Activated T-helper 1 cell treated with Interleukin-2 at 50 U/mL for 16 hours (primary cell): ENCODE data around the gene THOP1.

Experiments
- DNase-seq: peaks from one replicate; pipeline ENCODE4 v3.0.0-alpha.2; 2020; ENCODE audit warnings: low read depth

The THOP1 gene

GRCh38 chr19:2804156-2805004, 19.1 kb downstream of the THOP1 start:
- DNase-seq: no peak

GRCh38 chr19:2805261-2805900, 20.1 kb downstream of the THOP1 start:
- no peak for DNase-seq

- no peak for DNase-seq
These were observed 20.8 kb downstream of the THOP1 start for GRCh38 chr19:2805991-2806649.

- DNase-seq: no peak
These were observed 21.6 kb downstream of the THOP1 start for GRCh38 chr19:2806736-2807378.

- no peak for DNase-seq
These were observed 22.3 kb downstream of the THOP1 start for GRCh38 chr19:2807379-2808128.

- no peak for DNase-seq
These were observed 23.0 kb downstream of the THOP1 start for GRCh38 chr19:2808129-2808941.

- DNase-seq: no peak
These were observed 24.3 kb downstream of the THOP1 start for GRCh38 chr19:2809387-2810140.

GRCh38 chr19:2810141-2811091, 25.1 kb downstream of the THOP1 start:
- no peak for DNase-seq

- no peak for DNase-seq
These were observed 26.0 kb downstream of the THOP1 start for GRCh38 chr19:2811221-2811722.

GRCh38 chr19:2811735-2812413, 26.6 kb downstream of the THOP1 start:
- no peak for DNase-seq

GRCh38 chr19:2812414-2813234, 27.3 kb downstream of the THOP1 start:
- no peak for DNase-seq

GRCh38 chr19:2813235-2814160, 28.2 kb downstream of the THOP1 start:
- no peak for DNase-seq

GRCh38 chr19:2814426-2814825, 29.1 kb downstream of the THOP1 start:
- no peak for DNase-seq

- no peak for DNase-seq
These were observed 29.9 kb downstream of the THOP1 start for GRCh38 chr19:2815191-2815614.

- DNase-seq: no peak
These were observed 30.6 kb downstream of the THOP1 start for GRCh38 chr19:2815923-2816322.

- DNase-seq: no peak
These were observed 31.3 kb downstream of the THOP1 start for GRCh38 chr19:2816641-2817040.
